Measurements from ENCODE around the gene E2F6.

Gene E2F6

GRCh38 chr2:11420671-11421070, 45.3 kb downstream of the E2F6 start:
- in situ Hi-C loops (cut with MboI; ENCODE audit: low sequenced_read_pairs, unreplicated experiment): loop anchor here (25.0 kb wide), 1 partner anchor 283 kb away; a partner anchor contains a TSS
- no peak for DNase-seq (ENCODE audit: low spot score)
- TF ChIP-seq, protein P1, sequence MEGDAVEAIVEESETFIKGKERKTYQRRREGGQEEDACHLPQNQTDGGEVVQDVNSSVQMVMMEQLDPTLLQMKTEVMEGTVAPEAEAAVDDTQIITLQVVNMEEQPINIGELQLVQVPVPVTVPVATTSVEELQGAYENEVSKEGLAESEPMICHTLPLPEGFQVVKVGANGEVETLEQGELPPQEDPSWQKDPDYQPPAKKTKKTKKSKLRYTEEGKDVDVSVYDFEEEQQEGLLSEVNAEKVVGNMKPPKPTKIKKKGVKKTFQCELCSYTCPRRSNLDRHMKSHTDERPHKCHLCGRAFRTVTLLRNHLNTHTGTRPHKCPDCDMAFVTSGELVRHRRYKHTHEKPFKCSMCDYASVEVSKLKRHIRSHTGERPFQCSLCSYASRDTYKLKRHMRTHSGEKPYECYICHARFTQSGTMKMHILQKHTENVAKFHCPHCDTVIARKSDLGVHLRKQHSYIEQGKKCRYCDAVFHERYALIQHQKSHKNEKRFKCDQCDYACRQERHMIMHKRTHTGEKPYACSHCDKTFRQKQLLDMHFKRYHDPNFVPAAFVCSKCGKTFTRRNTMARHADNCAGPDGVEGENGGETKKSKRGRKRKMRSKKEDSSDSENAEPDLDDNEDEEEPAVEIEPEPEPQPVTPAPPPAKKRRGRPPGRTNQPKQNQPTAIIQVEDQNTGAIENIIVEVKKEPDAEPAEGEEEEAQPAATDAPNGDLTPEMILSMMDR (IDR thresholded peaks at IDR 0.05; ENCODE audit: borderline replicate concordance, control extremely low read depth, extremely low read depth, insufficient read depth, missing control alignments): no peak

DNA sequence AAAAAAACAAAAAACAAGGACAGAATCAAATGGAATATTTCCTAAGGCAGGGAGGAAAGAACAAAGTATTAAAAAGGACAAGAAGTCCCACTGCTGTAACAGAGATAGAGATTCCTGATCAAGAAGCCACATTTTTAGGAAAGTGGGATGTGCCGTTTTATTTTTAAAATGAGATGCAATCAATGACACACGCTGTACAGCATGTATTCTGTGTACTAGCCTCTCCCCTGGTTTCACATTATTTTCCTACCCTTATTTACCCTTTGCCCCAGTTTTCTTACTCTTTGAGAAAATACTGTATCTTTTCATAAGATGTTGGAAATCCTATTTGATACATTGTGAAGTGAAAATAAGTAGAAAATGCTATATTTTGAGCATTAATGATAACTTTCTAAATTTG, 45.8 kb downstream of the E2F6 start:
- TF ChIP-seq, protein P1 (IDR thresholded peaks at IDR 0.05; ENCODE audit: borderline replicate concordance, control extremely low read depth, extremely low read depth, insufficient read depth, missing control alignments): no peak
- in situ Hi-C loops (cut with MboI; ENCODE audit: low sequenced_read_pairs, unreplicated experiment): loop anchor here (25.0 kb wide), 1 partner anchor 283 kb away; a partner anchor contains a TSS
- no peak for DNase-seq (ENCODE audit: low spot score)

DNA sequence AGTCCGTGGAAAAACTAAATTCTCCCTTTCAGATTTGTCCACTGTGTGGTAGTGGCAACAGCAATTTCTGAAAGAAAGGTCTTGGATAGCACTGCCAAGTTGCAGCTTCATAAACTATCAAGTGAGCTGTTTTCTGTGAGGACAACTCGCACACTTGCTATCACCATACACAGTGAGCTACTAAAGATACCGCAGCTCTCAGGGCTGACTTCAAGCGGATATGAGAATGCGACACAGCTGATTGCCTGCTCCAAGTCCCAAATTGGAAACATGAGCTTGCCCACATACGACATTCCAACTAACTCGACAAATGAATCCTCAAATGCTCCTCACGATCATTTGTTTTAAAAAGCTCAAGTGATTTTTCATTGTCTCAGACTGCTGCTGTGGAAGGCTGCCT, 46.2 kb downstream of the E2F6 start:
- in situ Hi-C loops (cut with MboI; ENCODE audit: low sequenced_read_pairs, unreplicated experiment): loop anchor here (25.0 kb wide), 1 partner anchor 282 kb away; a partner anchor contains a TSS
- TF ChIP-seq, protein P1 (IDR thresholded peaks at IDR 0.05; ENCODE audit: borderline replicate concordance, control extremely low read depth, extremely low read depth, insufficient read depth, missing control alignments): no peak
- DNase-seq (ENCODE audit: low spot score): no peak

GRCh38 chr2:11417946-11418585, 47.9 kb downstream of the E2F6 start:
- TF ChIP-seq, protein P1 (IDR thresholded peaks at IDR 0.05; ENCODE audit: borderline replicate concordance, control extremely low read depth, extremely low read depth, insufficient read depth, missing control alignments): no peak
- in situ Hi-C loops (cut with MboI; ENCODE audit: low sequenced_read_pairs, unreplicated experiment): loop anchor here (25.0 kb wide), 1 partner anchor 281 kb away; a partner anchor contains a TSS
- DNase-seq (ENCODE audit: low spot score): no peak

- in situ Hi-C loops (cut with MboI; ENCODE audit: low sequenced_read_pairs, unreplicated experiment): loop anchor here (25.0 kb wide), 1 partner anchor 280 kb away; a partner anchor contains a TSS
- DNase-seq (ENCODE audit: low spot score): no peak
- TF ChIP-seq, protein P1 (IDR thresholded peaks at IDR 0.05; ENCODE audit: borderline replicate concordance, control extremely low read depth, extremely low read depth, insufficient read depth, missing control alignments): no peak
Measured at GRCh38 chr2:11416931-11417330, 49.0 kb downstream of the E2F6 start.

GRCh38 chr2:11416186-11416585, 49.8 kb downstream of the E2F6 start:
- in situ Hi-C loops (cut with MboI; ENCODE audit: low sequenced_read_pairs, unreplicated experiment): loop anchor here (25.0 kb wide), 1 partner anchor 279 kb away; a partner anchor contains a TSS
- DNase-seq (ENCODE audit: low spot score): no peak
- TF ChIP-seq, protein P1 (IDR thresholded peaks at IDR 0.05; ENCODE audit: borderline replicate concordance, control extremely low read depth, extremely low read depth, insufficient read depth, missing control alignments): no peak

Data from GM13976 (cell line).